Measurements from ENCODE around the gene MACF1.

- no peak for TF ChIP-seq POLR2A (IDR thresholded peaks at IDR 0.05)
- TF ChIP-seq CTCF (IDR thresholded peaks at IDR 0.05 in 8 of 11, conservative IDR thresholded peaks at IDR 0.05 in 3 of 11) = peak in 1 of 11 experiments; percentile 12
Observed at GRCh38 chr1:39378377-39378776, 173.9 kb downstream of the MACF1 start.

Measured in spleen (tissue), 7 donors.